Breast epithelium (tissue), 4 donors: ENCODE measurements around the gene AKIP1. TPM values are rescaled to one million over a fixed set of nuclear protein-coding genes. Genes with fewer than 3 reads are reported as not detected.

Experiments used
- DNase-seq, 2 donors: peaks; one replicate each; pipeline ENCODE4 v3.0.0-alpha.2; 2019; ENCODE audit warnings: low spot score in 2 of 2
- H3K27ac ChIP-seq, 2 donors: fragments of 200-600 bp; sonication (generic) in 1 of 2; one replicate each; pipeline ENCODE4 v1.5.1; 2016 to 2019; ENCODE audit warnings: mild to moderate bottlenecking in 1 of 2
- H3K27me3 ChIP-seq, 2 donors: fragments of 200-600 bp; sonication (generic) in 1 of 2; one replicate each; pipeline versions ENCODE4 v1.5.1 to v1.6.0; 2017 to 2019; ENCODE audit warnings: control low read depth in 1 of 2, mild to moderate bottlenecking in 1 of 2
- H3K36me3 ChIP-seq: fragments of 200-600 bp; one replicate; pipeline ENCODE4 v1.5.1; 2019
- H3K4me1 ChIP-seq, 2 donors: fragments of 200-600 bp; sonication (generic); one replicate each; pipeline ENCODE4 v1.5.1; 2016 to 2019; ENCODE audit warnings: control low read depth in 1 of 2
- H3K4me3 ChIP-seq, 3 donors: fragments of 200-600 bp; sonication (generic); 1 replicate in 2 of 3; 2 replicates in 1 of 3; pipeline ENCODE4 v1.5.1; 2016 to 2019; ENCODE audit warnings: mild to moderate bottlenecking in 3 of 3, moderate library complexity in 2 of 3
- H3K9me3 ChIP-seq, 2 donors: fragments of 200-600 bp; sonication (generic) in 1 of 2; one replicate each; pipeline ENCODE4 v1.5.1; 2016 to 2019; ENCODE audit warnings: control low read depth in 1 of 2
- CTCF ChIP-seq, 3 donors: fragments of 450-650 bp; IDR thresholded peaks; one replicate each; pipeline ENCODE4 v1.5.1; 2016 to 2017; ENCODE audit warnings: antibody characterized with exemption in 3 of 3, mild to moderate bottlenecking in 3 of 3, moderate library complexity in 3 of 3
- POLR2A ChIP-seq: fragments of 450-650 bp; IDR thresholded peaks from one replicate; pipeline ENCODE4 v1.6.1; 2016; ENCODE audit warnings: antibody characterized with exemption, mild to moderate bottlenecking, moderate library complexity
- POLR2AphosphoS5 ChIP-seq, 3 donors: sonication (generic); formaldehyde crosslinking; IDR thresholded peaks; one replicate each; pipeline ENCODE4 v1.6.1; 2017; ENCODE audit warnings: antibody characterized with exemption in 3 of 3
- intact Hi-C: fragments of 100-400 bp; cut with DNase I; formaldehyde crosslinking; loops from one replicate; pipeline ENCODE4 v1.15.1; 2023; ENCODE audit warnings: low total_unique reads
- total RNA-seq, 3 donors: library from RNA; depleted of rRNA; stranded (reverse); fragments of >200 nt; gene quantifications; one replicate each; pipeline ENCODE4 v1.1.0, GENCODE V29; 2016

AKIP1 gene
- total RNA-seq, 3 donors from 2014 or later = 19.2 to 29.0 (median 27.5) TPM

GRCh38 chr11:8867931-8868631 is 42.9 kb upstream of the AKIP1 start:
- H3K27ac ChIP-seq = peak overlapping the region; percentile 40 to 63
- no peaks in the 10 kb centered on the region for H3K36me3 ChIP-seq
- DNase-seq = no peak
- H3K4me1 ChIP-seq = peaks cover 0 to 7% of the 10 kb centered on the region in 2 donors
- H3K27me3 ChIP-seq = no peaks in the 10 kb centered on the region
- intact Hi-C loops = no loop called here
- no peaks in the 10 kb centered on the region for H3K9me3 ChIP-seq
- TF ChIP-seq CTCF (IDR thresholded peaks at IDR 0.05) (no peak), POLR2A (no peak), POLR2AphosphoS5 (IDR thresholded peaks at IDR 0.05) (no peak)
- no peak overlapping the region for H3K4me3 ChIP-seq

- Histone ChIP-seq H3K27me3 (no peaks in the 10 kb centered on the region), H3K36me3 (no peaks in the 10 kb centered on the region), H3K4me1 (peaks cover 0 to 7% of the 10 kb centered on the region in 2 donors), H3K9me3 (no peaks in the 10 kb centered on the region), H3K27ac (peak overlapping the region; percentile 87 to 96), H3K4me3 (peak overlapping the region; percentile 72 to 94 (median 76))
- intact Hi-C loops = no loop called here
- DNase-seq = peak in 1 of 2 donors; percentile 59
- TF ChIP-seq POLR2A = no peak
- TF ChIP-seq POLR2AphosphoS5 (IDR thresholded peaks at IDR 0.05) = peak in 1 of 3 donors; percentile 10
- no peak for TF ChIP-seq CTCF (IDR thresholded peaks at IDR 0.05)
Observed at GRCh38 chr11:8870411-8871170, 40.4 kb upstream of the AKIP1 start.

- DNase-seq = peak; percentile 54 to 56
- peaks cover 0 to 7% of the 10 kb centered on the region in 2 donors for H3K4me1 ChIP-seq
Observed at GRCh38 chr11:8871171-8871775, 39.7 kb upstream of the AKIP1 start.

GRCh38 chr11:8871962-8872361 is 39.0 kb upstream of the AKIP1 start:
- H3K4me1 ChIP-seq = peaks cover 0 to 7% of the 10 kb centered on the region in 2 donors
- H3K4me3 ChIP-seq = peak overlapping the region in 1 of 3 donors; percentile 76

More at GRCh38 chr11:8871171-8871775, 39.7 kb upstream of the AKIP1 start:
- Histone ChIP-seq H3K27ac (peak overlapping the region; percentile 87 to 96), H3K9me3 (no peaks in the 10 kb centered on the region), H3K27me3 (no peaks in the 10 kb centered on the region), H3K36me3 (no peaks in the 10 kb centered on the region), H3K4me3 (peak overlapping the region; percentile 72 to 94 (median 76))
- TF ChIP-seq POLR2AphosphoS5 (IDR thresholded peaks at IDR 0.05) (peak; percentile 33 to 49 (median 40)), POLR2A (no peak)
- intact Hi-C loops = no loop called here

More at GRCh38 chr11:8871962-8872361, 39.0 kb upstream of the AKIP1 start:
- intact Hi-C loops = no loop called here
- no peaks in the 10 kb centered on the region for H3K27me3 ChIP-seq
- DNase-seq = no peak
- TF ChIP-seq CTCF (IDR thresholded peaks at IDR 0.05) = no peak
- TF ChIP-seq POLR2AphosphoS5 (IDR thresholded peaks at IDR 0.05) = no peak
- no peak for TF ChIP-seq POLR2A
- H3K27ac ChIP-seq = peak overlapping the region; percentile 52 to 79
- no peaks in the 10 kb centered on the region for H3K36me3 ChIP-seq
- no peaks in the 10 kb centered on the region for H3K9me3 ChIP-seq
